ENCODE data around the gene HINFP.
"Not testable (repeated sequence)": the region's sequence is repeated elsewhere in the genome, so short reads cannot be mapped to it uniquely, and the experiment has no call there.

The HINFP gene

DNA sequence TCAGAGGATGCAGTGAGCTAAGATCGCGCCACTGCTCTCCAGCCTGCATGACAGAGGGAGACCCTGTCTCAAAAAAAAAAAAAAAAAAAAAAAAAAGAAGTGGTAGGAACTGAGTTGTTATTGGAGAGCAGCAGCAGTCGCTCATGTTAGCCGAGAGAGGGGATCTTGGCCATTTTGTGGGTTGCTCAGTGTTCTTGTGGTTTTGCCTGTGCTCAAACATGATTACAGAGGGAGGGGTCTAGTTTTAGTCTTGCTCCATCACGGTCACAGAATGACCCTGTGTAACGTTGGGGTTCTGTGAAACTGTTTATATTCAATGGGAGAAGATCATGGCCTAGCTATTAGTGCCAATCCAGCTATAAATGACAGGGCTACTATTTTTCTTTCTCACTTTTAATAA, 21.7 kb upstream of the HINFP start:
- H3K9me3 Mint-ChIP-seq: no peaks in the 10 kb centered on the region
- H3K4me1 Mint-ChIP-seq: peaks cover 27% of the 10 kb centered on the region
- H3K36me3 Mint-ChIP-seq (ENCODE audit: low read depth): peaks cover 26% of the 10 kb centered on the region
- peak overlapping the region in 1 of 3 experiments; percentile 85 for H3K27ac Mint-ChIP-seq
- H3K27me3 Mint-ChIP-seq (ENCODE audit: low read depth): peaks cover 3% of the 10 kb centered on the region
- TF ChIP-seq, protein P1, sequence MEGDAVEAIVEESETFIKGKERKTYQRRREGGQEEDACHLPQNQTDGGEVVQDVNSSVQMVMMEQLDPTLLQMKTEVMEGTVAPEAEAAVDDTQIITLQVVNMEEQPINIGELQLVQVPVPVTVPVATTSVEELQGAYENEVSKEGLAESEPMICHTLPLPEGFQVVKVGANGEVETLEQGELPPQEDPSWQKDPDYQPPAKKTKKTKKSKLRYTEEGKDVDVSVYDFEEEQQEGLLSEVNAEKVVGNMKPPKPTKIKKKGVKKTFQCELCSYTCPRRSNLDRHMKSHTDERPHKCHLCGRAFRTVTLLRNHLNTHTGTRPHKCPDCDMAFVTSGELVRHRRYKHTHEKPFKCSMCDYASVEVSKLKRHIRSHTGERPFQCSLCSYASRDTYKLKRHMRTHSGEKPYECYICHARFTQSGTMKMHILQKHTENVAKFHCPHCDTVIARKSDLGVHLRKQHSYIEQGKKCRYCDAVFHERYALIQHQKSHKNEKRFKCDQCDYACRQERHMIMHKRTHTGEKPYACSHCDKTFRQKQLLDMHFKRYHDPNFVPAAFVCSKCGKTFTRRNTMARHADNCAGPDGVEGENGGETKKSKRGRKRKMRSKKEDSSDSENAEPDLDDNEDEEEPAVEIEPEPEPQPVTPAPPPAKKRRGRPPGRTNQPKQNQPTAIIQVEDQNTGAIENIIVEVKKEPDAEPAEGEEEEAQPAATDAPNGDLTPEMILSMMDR (IDR thresholded peaks at IDR 0.05; ENCODE audit: unreplicated experiment in 3 of 3): no peak
- peak overlapping the region; percentile 48 to 92 (median 91) for H3K4me3 Mint-ChIP-seq

DNA sequence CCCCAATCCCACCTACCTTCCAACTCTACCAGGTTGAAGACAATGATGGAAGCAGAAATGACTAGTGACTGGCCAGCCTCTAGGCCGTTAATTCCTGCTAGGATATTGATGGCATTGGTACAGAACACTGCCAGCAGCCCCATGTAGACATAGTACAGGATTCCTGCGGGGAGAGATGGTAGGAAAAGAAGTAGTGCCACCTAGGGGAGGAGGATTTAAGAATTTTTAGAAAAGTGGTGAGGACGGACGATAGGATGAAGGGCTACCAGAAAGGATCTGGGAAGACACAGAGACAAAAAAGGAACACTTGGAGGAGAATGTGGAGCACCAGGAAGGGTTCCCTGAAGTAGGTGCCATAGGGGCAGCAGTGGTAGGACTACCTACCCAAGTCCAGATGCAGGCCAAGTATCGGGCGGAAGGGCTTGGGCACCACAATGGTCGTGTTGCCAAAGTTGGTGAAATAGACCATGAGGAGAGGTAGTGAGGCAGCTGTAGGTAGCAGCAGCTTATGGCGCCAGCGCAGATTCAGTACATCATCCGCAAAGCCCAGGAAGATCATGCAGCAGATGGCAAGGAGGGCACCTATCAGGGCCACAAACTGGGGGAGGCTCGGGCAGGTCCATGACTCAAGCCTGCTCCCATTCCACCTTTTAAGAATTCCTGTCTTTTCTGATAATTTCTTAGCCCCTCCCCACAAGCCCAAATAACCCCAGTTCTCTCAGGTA, 21.0 kb upstream of the HINFP start:
- TF ChIP-seq, protein P1 (IDR thresholded peaks at IDR 0.05; ENCODE audit: unreplicated experiment in 3 of 3): peak in 2 of 3 experiments; percentile 23 to 41
- Mint-ChIP-seq H3K36me3 (ENCODE audit: low read depth) (peaks cover 26% of the 10 kb centered on the region), H3K27me3 (ENCODE audit: low read depth) (peaks cover 3% of the 10 kb centered on the region), H3K27ac (peak overlapping the region; percentile 82 to 98 (median 85)), H3K9me3 (no peaks in the 10 kb centered on the region), H3K4me1 (peaks cover 30% of the 10 kb centered on the region), H3K4me3 (peak overlapping the region; percentile 84 to 92 (median 91))

GRCh38 chr11:119100994-119101758, 20.2 kb upstream of the HINFP start:
- Mint-ChIP-seq H3K4me1 (peaks cover 31% of the 10 kb centered on the region), H3K36me3 (ENCODE audit: low read depth) (peaks cover 26% of the 10 kb centered on the region), H3K27me3 (ENCODE audit: low read depth) (peaks cover 3% of the 10 kb centered on the region), H3K4me3 (peak overlapping the region; percentile 84 to 92 (median 91)), H3K27ac (peak overlapping the region; percentile 98 to 99 (median 98)), H3K9me3 (no peaks in the 10 kb centered on the region)
- TF ChIP-seq, protein P1 (IDR thresholded peaks at IDR 0.05; ENCODE audit: unreplicated experiment in 3 of 3): no peak

DNA sequence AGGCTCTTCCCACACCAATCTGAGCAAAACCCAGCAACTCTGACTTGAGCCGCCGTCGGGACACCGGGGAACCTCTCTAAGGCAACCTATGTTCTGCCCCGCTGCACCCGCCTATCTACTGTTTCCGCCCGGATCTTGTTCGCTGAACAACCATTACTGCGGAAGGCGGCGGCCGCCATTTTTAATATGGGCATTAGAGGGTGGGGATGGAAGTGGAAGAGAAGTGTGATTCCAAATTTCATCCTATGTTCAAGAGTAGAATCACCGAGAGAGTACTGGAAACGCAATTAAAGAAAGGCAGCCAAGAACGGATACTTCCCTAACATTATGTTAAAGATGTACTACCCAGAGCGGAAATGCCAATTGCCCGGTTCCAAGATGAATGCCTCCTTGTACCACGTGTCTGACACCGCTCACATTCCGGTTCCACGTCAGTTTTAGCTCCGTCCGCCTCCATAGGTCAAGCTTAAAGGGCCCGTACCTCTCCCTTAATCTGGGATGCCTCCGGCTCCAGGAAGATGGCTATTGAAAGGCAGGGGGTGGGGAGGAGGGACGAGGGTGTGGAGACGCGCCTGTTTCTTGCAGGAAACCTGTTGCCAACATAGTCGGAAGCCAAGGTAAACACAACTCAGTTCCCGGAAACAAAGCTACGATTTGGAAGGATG, 19.5 kb upstream of the HINFP start, which contains the start of gene DPAGT1:
Gene DPAGT1 (minus strand): TSS at position 95 of the 665 bp plus-strand sequence. CDS start 198 bp downstream, outside the sequence.
- Mint-ChIP-seq H3K36me3 (ENCODE audit: low read depth) (peaks cover 21% of the 10 kb centered on the region), H3K4me3 (peak within 1 kb of the TSS; percentile 84 to 92 (median 91)), H3K9me3 (no peaks in the 10 kb centered on the region), H3K27me3 (ENCODE audit: low read depth) (peaks cover 3% of the 10 kb centered on the region), H3K27ac (peak within 1 kb of the TSS; percentile 98 to 99 (median 98)), H3K4me1 (peaks cover 38% of the 10 kb centered on the region)
- TF ChIP-seq, protein P1 (IDR thresholded peaks at IDR 0.05; ENCODE audit: unreplicated experiment in 3 of 3): no peak

- Mint-ChIP-seq H3K4me3 (peak overlapping the region; percentile 52 to 84 (median 64)), H3K4me1 (peaks cover 43% of the 10 kb centered on the region), H3K27ac (peak overlapping the region; percentile 95 to 98 (median 98))
- not testable (repeated sequence) for H3K9me3 Mint-ChIP-seq; H3K27me3 Mint-ChIP-seq (ENCODE audit: low read depth); H3K36me3 Mint-ChIP-seq (ENCODE audit: low read depth)
Measured at GRCh38 chr11:119103161-119103664, 18.2 kb upstream of the HINFP start.

DNA sequence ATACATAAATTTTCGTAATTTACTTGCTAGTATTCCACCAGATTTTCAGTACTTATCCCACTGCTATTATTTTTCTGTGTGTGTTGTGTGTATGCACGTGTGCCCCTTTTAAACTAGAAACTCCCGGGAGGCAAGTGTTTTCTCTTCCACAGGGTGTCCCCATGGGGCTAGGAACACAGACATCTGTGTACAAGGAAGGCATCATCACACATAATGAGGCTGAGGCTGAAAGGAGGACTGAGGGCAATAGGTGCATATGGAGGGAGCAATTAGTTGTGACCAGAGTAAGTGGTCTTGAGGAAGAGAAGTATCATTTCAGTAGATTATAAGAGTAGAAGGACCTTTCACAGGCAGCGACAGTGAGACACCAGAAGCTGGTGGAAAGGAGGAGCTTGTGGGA, 17.6 kb upstream of the HINFP start:
- no peaks in the 10 kb centered on the region for H3K27me3 Mint-ChIP-seq (ENCODE audit: low read depth)
- peak overlapping the region; percentile 95 to 98 (median 98) for H3K27ac Mint-ChIP-seq
- no peaks in the 10 kb centered on the region for H3K9me3 Mint-ChIP-seq
- peak overlapping the region; percentile 56 to 86 (median 76) for H3K4me3 Mint-ChIP-seq
- TF ChIP-seq, protein P1 (IDR thresholded peaks at IDR 0.05; ENCODE audit: unreplicated experiment in 3 of 3): no peak
- peaks cover 48% of the 10 kb centered on the region for H3K4me1 Mint-ChIP-seq
- H3K36me3 Mint-ChIP-seq (ENCODE audit: low read depth): peaks cover 3% of the 10 kb centered on the region
